B cell (primary cell): ENCODE data around the gene SIGLEC14. TPM values are rescaled to one million over a fixed set of nuclear protein-coding genes. Genes with fewer than 3 reads are reported as not detected.
A peak's percentile ranks its signal among the peaks of the same experiment; 100 is the strongest.

Source experiments
- ATAC-seq: fragments of 200-7000 bp; cut with Tn5 transposase; one replicate; pipeline ENCODE4 v1.10.0; 2021; ENCODE audit warnings: low read depth, mild to moderate bottlenecking, moderate number of reproducible peaks, moderate library complexity
- CTCF ChIA-PET: fragments of 350-600 bp; sonication (Branson Sonifier 250); formaldehyde crosslinking; loops from one replicate; lab custom pipeline; 2021; ENCODE audit warnings: antibody characterized with exemption, inconsistent platforms; lab: Charles Lee
- POLR2A ChIA-PET: fragments of 350-600 bp; sonication (Branson Sonifier 250); formaldehyde crosslinking; loops from one replicate; lab custom pipeline; 2021; ENCODE audit warnings: antibody characterized with exemption; lab: Charles Lee
- DNase-seq: peaks from one replicate; pipeline ENCODE4 v3.0.0; 2013
- H2AFZ ChIP-seq: 2 replicates; pipeline ENCODE4 v1.6.1; 2012; ENCODE audit warnings: mild to moderate bottlenecking, low read depth, low read length; ENCODE audit not compliant: insufficient read depth, poor library complexity, severe bottlenecking
- H3K27ac ChIP-seq, 2 donors: 1 replicate in 1 of 2; 2 replicates in 1 of 2; pipeline ENCODE4 v1.5.1; 2012 to 2013; ENCODE audit warnings: low read length in 2 of 2, mild to moderate bottlenecking in 2 of 2, moderate library complexity in 1 of 2
- H3K27me3 ChIP-seq, 4 experiments: fragments of 200-600 bp in 1 of 4; sonication (generic) in 1 of 4; replicated peaks in 1 of 4; 1 replicate in 2 of 4; 2 replicates in 2 of 4; pipeline versions ENCODE4 v1.6.1 to v1.7.0; 2013 to 2016; ENCODE audit warnings: low read length in 3 of 4, mild to moderate bottlenecking in 2 of 4, mixed read lengths in 1 of 4, moderate library complexity in 1 of 4; ENCODE audit not compliant: insufficient read depth in 4 of 4, control insufficient read depth in 3 of 4; ENCODE audit errors: control extremely low read depth in 1 of 4
- H3K36me3 ChIP-seq, 2 experiments: replicated peaks in 1 of 2; 1 replicate in 1 of 2; 2 replicates in 1 of 2; pipeline versions ENCODE4 v1.6.1 to v1.7.1; 2013; ENCODE audit warnings: low read length in 1 of 2; ENCODE audit not compliant: insufficient read depth in 2 of 2, control insufficient read depth in 1 of 2; ENCODE audit errors: control extremely low read depth in 1 of 2, extremely low read depth in 1 of 2
- H3K4me1 ChIP-seq, 2 donors: fragments of 200-600 bp in 1 of 2; sonication (generic) in 1 of 2; 1 replicate in 1 of 2; 2 replicates in 1 of 2; pipeline versions ENCODE4 v1.5.1 to v1.6.1; 2013 to 2017; ENCODE audit warnings: low read length in 2 of 2; ENCODE audit not compliant: control insufficient read depth in 2 of 2, insufficient read depth in 2 of 2
- H3K4me2 ChIP-seq: replicated peaks from 2 replicates; pipeline ENCODE3; 2012; ENCODE audit warnings: mild to moderate bottlenecking, low read depth, low read length; ENCODE audit not compliant: poor library complexity, severe bottlenecking
- H3K4me3 ChIP-seq, 5 experiments: fragments of 200-600 bp in 1 of 5; sonication (generic) in 1 of 5; 1 replicate in 3 of 5; 2 replicates in 2 of 5; pipeline versions ENCODE4 v1.5.1 to v1.7.0; 2011 to 2016; ENCODE audit warnings: low read length in 4 of 5, mild to moderate bottlenecking in 4 of 5, low read depth in 2 of 5, control low read depth in 1 of 5, moderate library complexity in 1 of 5; ENCODE audit not compliant: insufficient read depth in 1 of 5; ENCODE audit errors: control extremely low read depth in 1 of 5, extremely low read depth in 1 of 5
- H3K79me2 ChIP-seq: fragments of 200-600 bp; sonication (generic); one replicate; pipeline ENCODE4 v1.6.0; 2016; ENCODE audit warnings: low read length; ENCODE audit not compliant: control insufficient read depth, insufficient read depth
- H3K9ac ChIP-seq: fragments of 200-600 bp; sonication (generic); 2 replicates; pipeline ENCODE4 v1.6.1; 2017; ENCODE audit warnings: mild to moderate bottlenecking, low read length, moderate library complexity
- H3K9me3 ChIP-seq, 3 donors: one replicate each; pipeline versions ENCODE4 v1.6.1 to v1.7.1; 2013; ENCODE audit warnings: low read length in 2 of 3; ENCODE audit not compliant: control insufficient read depth in 2 of 3, insufficient read depth in 1 of 3; ENCODE audit errors: control extremely low read depth in 1 of 3
- H4K20me1 ChIP-seq: 2 replicates; pipeline ENCODE4 v1.6.0; 2012; ENCODE audit warnings: mild to moderate bottlenecking, low read length; ENCODE audit not compliant: insufficient read depth, control insufficient read depth, poor library complexity, severe bottlenecking
- H3K27ac Mint-ChIP-seq: one replicate; pipeline ENCODE4 v1.8.0; 2021; ENCODE audit warnings: mixed read lengths
- H3K27me3 Mint-ChIP-seq: one replicate; pipeline ENCODE4 v1.8.0; 2021; ENCODE audit warnings: mixed read lengths
- H3K4me1 Mint-ChIP-seq: one replicate; pipeline ENCODE4 v1.8.0; 2021; ENCODE audit warnings: mixed read lengths
- H3K4me3 Mint-ChIP-seq: one replicate; pipeline ENCODE4 v1.8.0; 2021; ENCODE audit warnings: mixed read lengths
- H3K9me3 Mint-ChIP-seq: one replicate; pipeline ENCODE4 v1.8.0; 2022; ENCODE audit warnings: mixed read lengths; ENCODE audit not compliant: insufficient read depth
- EZH2 ChIP-seq: IDR thresholded peaks from 2 replicates; pipeline ENCODE4 v1.6.1; 2012; ENCODE audit warnings: borderline replicate concordance, low read depth, mild to moderate bottlenecking, moderate library complexity, low read length; ENCODE audit not compliant: insufficient read depth, poor library complexity, severe bottlenecking
- WGBS: methylation state at CpG from one replicate; pipeline ENCODE4 v1.1.5; 2013; ENCODE audit warnings: missing lambda C conversion rate; ENCODE audit not compliant: insufficient coverage; 5-methylcytosine and 5-hydroxymethylcytosine counted together
- intact Hi-C: fragments of 100-400 bp; cut with micrococcal nuclease; formaldehyde crosslinking; loops from one replicate; pipeline ENCODE4 v1.10.0; 2022
- polyA plus RNA-seq: library from polyadenylated mRNA; depleted of rRNA; stranded (reverse); fragments of >200 nt; gene quantifications from 2 replicates; pipeline ENCODE4 v1.2.3, GENCODE V29; 2012
- small RNA-seq: library from RNA; depleted of rRNA; stranded (forward); fragments of <200 nt; gene quantifications from one replicate; pipeline ENCODE3, GENCODE V24; 2012; ENCODE audit warnings: low replicate concordance, low read depth; ENCODE audit not compliant: insufficient read length
- total RNA-seq, 2 donors: library from RNA; stranded (reverse); fragments of 120-200 nt in 1 of 2; gene quantifications; 1 replicate in 1 of 2; 2 replicates in 1 of 2; pipeline versions ENCODE4 v1.2.3 to v1.2.4, GENCODE V29; 2013 to 2022
- TF ChIP-seq, protein P1 (sequence below): fragments of 200-600 bp; IDR thresholded peaks from one replicate; pipeline ENCODE4 v1.8.0; 2022; ENCODE audit warnings: antibody characterized with exemption, mild to moderate bottlenecking

Gene SIGLEC14
- total and polyA plus RNA-seq, 2 donors (not counting 1 experiment from before 2014, with no cell fraction given) = 11.2 to 30.0 TPM

GRCh38 chr19:51593138-51593890 is 53.3 kb downstream of the SIGLEC14 start:
- no peaks in the 10 kb centered on the region for H3K27me3 ChIP-seq
- intact Hi-C loops = loop anchor here (5.0 kb wide), 1 partner anchor 1944 kb away; the partner anchor contains the start of gene ZNF331
- WGBS = 79% methylated on average over 6 of the region's 10 CpGs
- H3K4me1 ChIP-seq = peaks cover 16 to 21% of the 10 kb centered on the region in 2 donors
- Mint-ChIP-seq H3K4me3 (peak overlapping the region; percentile 92), H3K4me1 (peaks cover 25% of the 10 kb centered on the region), H3K27me3 (no peaks in the 10 kb centered on the region), H3K9me3 (no peaks in the 10 kb centered on the region), H3K27ac (peak overlapping the region; percentile 84)
- peak overlapping the region; percentile 53 to 92 (median 88) for H3K4me3 ChIP-seq
- peak overlapping the region; percentile 94 for H3K4me2 ChIP-seq
- TF ChIP-seq EZH2 = no peak
- TF ChIP-seq, protein P1, sequence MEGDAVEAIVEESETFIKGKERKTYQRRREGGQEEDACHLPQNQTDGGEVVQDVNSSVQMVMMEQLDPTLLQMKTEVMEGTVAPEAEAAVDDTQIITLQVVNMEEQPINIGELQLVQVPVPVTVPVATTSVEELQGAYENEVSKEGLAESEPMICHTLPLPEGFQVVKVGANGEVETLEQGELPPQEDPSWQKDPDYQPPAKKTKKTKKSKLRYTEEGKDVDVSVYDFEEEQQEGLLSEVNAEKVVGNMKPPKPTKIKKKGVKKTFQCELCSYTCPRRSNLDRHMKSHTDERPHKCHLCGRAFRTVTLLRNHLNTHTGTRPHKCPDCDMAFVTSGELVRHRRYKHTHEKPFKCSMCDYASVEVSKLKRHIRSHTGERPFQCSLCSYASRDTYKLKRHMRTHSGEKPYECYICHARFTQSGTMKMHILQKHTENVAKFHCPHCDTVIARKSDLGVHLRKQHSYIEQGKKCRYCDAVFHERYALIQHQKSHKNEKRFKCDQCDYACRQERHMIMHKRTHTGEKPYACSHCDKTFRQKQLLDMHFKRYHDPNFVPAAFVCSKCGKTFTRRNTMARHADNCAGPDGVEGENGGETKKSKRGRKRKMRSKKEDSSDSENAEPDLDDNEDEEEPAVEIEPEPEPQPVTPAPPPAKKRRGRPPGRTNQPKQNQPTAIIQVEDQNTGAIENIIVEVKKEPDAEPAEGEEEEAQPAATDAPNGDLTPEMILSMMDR = no peak
- H3K9ac ChIP-seq = peak overlapping the region; percentile 89
- peak overlapping the region; percentile 96 for H2AFZ ChIP-seq
- ATAC-seq (no peak), DNase-seq (no peak)
- H3K36me3 ChIP-seq = no peaks in the 10 kb centered on the region
- H4K20me1 ChIP-seq = no peaks in the 10 kb centered on the region
- CTCF ChIA-PET = interaction anchor here (1.1 to 1.3 kb wide), 2 partner anchors 61 to 64 kb away, joined by 3 to 5 read pairs; no protein-coding TSS in a partner anchor
- H3K27ac ChIP-seq = no peak overlapping the region
- peaks cover 41% of the 10 kb centered on the region for H3K79me2 ChIP-seq
- H3K9me3 ChIP-seq = peaks cover 2 to 5% (median 3%) of the 10 kb centered on the region in 3 donors
- POLR2A ChIA-PET = no interaction called here

Small RNAs within 50 kb of the gene (small RNA-seq; reads per million reads assigned to genes)
- gene AC018755.2 (not detected), gene MIR125A (not detected), gene MIR99B (not detected), gene MIRLET7E (not detected)

Other genes with a start within 250 kb of the SIGLEC14 start
- 49.1 and 49.4 TPM in 2 replicates for gene SIGLEC10, start 229.2 kb downstream of the SIGLEC14 start, total RNA-seq
- 75.4 and 87.6 TPM in 2 replicates for gene SIGLEC10, start 229.2 kb downstream of the SIGLEC14 start, polyA plus RNA-seq
- gene SIGLEC8, start 188.4 kb downstream of the SIGLEC14 start, total RNA-seq = not detected in 2 replicates
- gene SIGLEC8, start 188.4 kb downstream of the SIGLEC14 start, polyA plus RNA-seq = not detected in 2 replicates
- gene CEACAM18, start 168.3 kb downstream of the SIGLEC14 start, total RNA-seq = not detected in 2 replicates
- gene CEACAM18, start 168.3 kb downstream of the SIGLEC14 start, polyA plus RNA-seq = not detected in 2 replicates
- gene SIGLEC12, start 145.0 kb downstream of the SIGLEC14 start, total RNA-seq = not detected in 2 replicates
- 0.12 and 0.24 TPM in 2 replicates for gene SIGLEC12, start 145.0 kb downstream of the SIGLEC14 start, polyA plus RNA-seq
- gene SIGLEC6, start 115.2 kb downstream of the SIGLEC14 start, total RNA-seq = 21.2 and 28.9 TPM in 2 replicates
- gene SIGLEC6, start 115.2 kb downstream of the SIGLEC14 start, polyA plus RNA-seq = 12.3 and 35.4 TPM in 2 replicates
- 31.3 and 33.0 TPM in 2 replicates for gene ZNF175, start 75.5 kb downstream of the SIGLEC14 start, total RNA-seq
- 3.2 and 4.6 TPM in 2 replicates for gene ZNF175, start 75.5 kb downstream of the SIGLEC14 start, polyA plus RNA-seq
- gene SIGLEC5, start 16.4 kb downstream of the SIGLEC14 start, total RNA-seq = 0.84 and 2.1 TPM in 2 replicates
- gene SIGLEC5, start 16.4 kb downstream of the SIGLEC14 start, polyA plus RNA-seq = 0.12 TPM in 1 of 2 replicates, not detected in the other
- 2.8 and 4.0 TPM in 2 replicates for gene SPACA6, start 46.5 kb upstream of the SIGLEC14 start, total RNA-seq
- gene SPACA6, start 46.5 kb upstream of the SIGLEC14 start, polyA plus RNA-seq = 3.3 and 4.9 TPM in 2 replicates
- gene HAS1, start 77.2 kb upstream of the SIGLEC14 start, total RNA-seq = not detected in 2 replicates
- gene HAS1, start 77.2 kb upstream of the SIGLEC14 start, polyA plus RNA-seq = not detected in 2 replicates
- 0.17 TPM in 1 of 2 replicates, not detected in the other for gene FPR1, start 105.1 kb upstream of the SIGLEC14 start, total RNA-seq
- 0.78 and 1.1 TPM in 2 replicates for gene FPR1, start 105.1 kb upstream of the SIGLEC14 start, polyA plus RNA-seq
- gene FPR2, start 114.4 kb upstream of the SIGLEC14 start, total RNA-seq = not detected in 2 replicates
- gene FPR2, start 114.4 kb upstream of the SIGLEC14 start, polyA plus RNA-seq = 0.04 TPM in 1 of 2 replicates, not detected in the other
- gene FPR3, start 148.3 kb upstream of the SIGLEC14 start, total RNA-seq = 0.44 and 0.51 TPM in 2 replicates
- not detected in 2 replicates for gene FPR3, start 148.3 kb upstream of the SIGLEC14 start, polyA plus RNA-seq
- 26.0 and 27.9 TPM in 2 replicates for gene ZNF577, start 241.1 kb upstream of the SIGLEC14 start, total RNA-seq
- 12.8 and 15.9 TPM in 2 replicates for gene ZNF577, start 241.1 kb upstream of the SIGLEC14 start, polyA plus RNA-seq